Anterior cingulate cortex (tissue), 58 donors: Measurements from ENCODE around the gene LRRC42.

Source experiments
- DNase-seq, 58 donors: peaks; one replicate each; lab custom pipeline; 2025; lab: John Stamatoyannopoulos, UW

Gene LRRC42

GRCh38 chr1:53946252-53947171 is at the start of gene LRRC42:
TSS of gene LRRC42 (plus strand) at chr1:53946350. CDS start at chr1:53952000, 5,650 bp downstream.
- DNase-seq = peak in 9 of 58 donors; percentile 44 to 97 (median 93)

- DNase-seq = peak in 4 of 58 donors; percentile 2 to 43 (median 27)
Observed at GRCh38 chr1:53896635-53897229, 49.4 kb upstream of the LRRC42 start.

GRCh38 chr1:53899206-53899628 is 46.9 kb upstream of the LRRC42 start:
- peak in 8 of 58 donors; percentile 9 to 38 (median 14) for DNase-seq

GRCh38 chr1:53899708-53900107 is 46.4 kb upstream of the LRRC42 start:
- no peak for DNase-seq

- DNase-seq = no peak
Observed at GRCh38 chr1:53902235-53903138, 43.7 kb upstream of the LRRC42 start.

- no peak for DNase-seq
Observed at GRCh38 chr1:53905509-53905908, 40.6 kb upstream of the LRRC42 start.

GRCh38 chr1:53906121-53906520 is 40.0 kb upstream of the LRRC42 start:
- no peak for DNase-seq

- no peak for DNase-seq
Observed at GRCh38 chr1:53909946-53910345, 36.2 kb upstream of the LRRC42 start.

GRCh38 chr1:53911442-53911841 is 34.7 kb upstream of the LRRC42 start:
- no peak for DNase-seq

- no peak for DNase-seq
Observed at GRCh38 chr1:53913352-53914033, 32.7 kb upstream of the LRRC42 start.

GRCh38 chr1:53918343-53918742 is 27.8 kb upstream of the LRRC42 start:
- DNase-seq = no peak

GRCh38 chr1:53919675-53920066 is 26.5 kb upstream of the LRRC42 start:
- no peak for DNase-seq

GRCh38 chr1:53927376-53927881 is 18.7 kb upstream of the LRRC42 start:
- DNase-seq = no peak

GRCh38 chr1:53929246-53929960 is 16.7 kb upstream of the LRRC42 start:
- DNase-seq = no peak

- DNase-seq = no peak
Observed at GRCh38 chr1:53930932-53931331, 15.2 kb upstream of the LRRC42 start.

- no peak for DNase-seq
Observed at GRCh38 chr1:53931523-53931922, 14.6 kb upstream of the LRRC42 start.

- DNase-seq = no peak
Observed at GRCh38 chr1:53934170-53934765, 11.9 kb upstream of the LRRC42 start.

GRCh38 chr1:53936430-53936829 is 9.7 kb upstream of the LRRC42 start:
- no peak for DNase-seq
